HG03439 (cell line): ENCODE results near the gene FAM221B.

Source experiments
- ATAC-seq: cut with Tn5 transposase; IDR thresholded peaks from one replicate; pipeline ENCODE4 v1.9.1; 2021; ENCODE audit warnings: mild to moderate bottlenecking, moderate library complexity; ENCODE audit not compliant: unreplicated experiment

The FAM221B gene

GRCh38 chr9:35792024-35792813 is 36.3 kb downstream of the FAM221B start:
- no peak for ATAC-seq

GRCh38 chr9:35791297-35791921 is 37.1 kb downstream of the FAM221B start, which contains the start of gene NPR2:
TSS of gene NPR2 (plus strand) at chr9:35791591. CDS start at chr9:35792409, 818 bp downstream.
- no peak for ATAC-seq

GRCh38 chr9:35790385-35791296 is 37.9 kb downstream of the FAM221B start:
- no peak for ATAC-seq

GRCh38 chr9:35790025-35790384 is 38.5 kb downstream of the FAM221B start:
- ATAC-seq, result no peak

- no peak for ATAC-seq
These were observed 39.0 kb downstream of the FAM221B start for GRCh38 chr9:35789541-35789940.

GRCh38 chr9:35783418-35783817 is 45.1 kb downstream of the FAM221B start:
- ATAC-seq, result no peak

GRCh38 chr9:35781066-35781465 is 47.5 kb downstream of the FAM221B start:
- no peak for ATAC-seq

GRCh38 chr9:35778496-35778895 is 50.0 kb downstream of the FAM221B start:
- ATAC-seq, result no peak

- ATAC-seq, result no peak
These were observed 52.5 kb downstream of the FAM221B start for GRCh38 chr9:35776018-35776417.

GRCh38 chr9:35774907-35775635 is 53.5 kb downstream of the FAM221B start:
- ATAC-seq, result no peak

GRCh38 chr9:35771943-35772342 is 56.6 kb downstream of the FAM221B start:
- ATAC-seq, result no peak

GRCh38 chr9:35771534-35771933 is 57.0 kb downstream of the FAM221B start:
- no peak for ATAC-seq

- ATAC-seq, result no peak
These were observed 57.5 kb downstream of the FAM221B start for GRCh38 chr9:35771075-35771433.

- no peak for ATAC-seq
These were observed 58.8 kb downstream of the FAM221B start for GRCh38 chr9:35769763-35770162.

GRCh38 chr9:35767458-35767857 is 61.1 kb downstream of the FAM221B start:
- ATAC-seq, result no peak

- no peak for ATAC-seq
These were observed 61.5 kb downstream of the FAM221B start for GRCh38 chr9:35766997-35767396.
